ENCODE data around the gene ITPR1.

Gene ITPR1

GRCh38 chr3:4614927-4615326, 121.8 kb downstream of the ITPR1 start:
- Mint-ChIP-seq H3K27ac (no peak overlapping the region), H3K36me3 (ENCODE audit: low read depth) (no peaks in the 10 kb centered on the region), H3K4me3 (no peak overlapping the region), H3K9me3 (no peaks in the 10 kb centered on the region), H3K4me1 (ENCODE audit: low read depth) (no peaks in the 10 kb centered on the region), H3K27me3 (ENCODE audit: low read depth) (no peaks in the 10 kb centered on the region)

DNA sequence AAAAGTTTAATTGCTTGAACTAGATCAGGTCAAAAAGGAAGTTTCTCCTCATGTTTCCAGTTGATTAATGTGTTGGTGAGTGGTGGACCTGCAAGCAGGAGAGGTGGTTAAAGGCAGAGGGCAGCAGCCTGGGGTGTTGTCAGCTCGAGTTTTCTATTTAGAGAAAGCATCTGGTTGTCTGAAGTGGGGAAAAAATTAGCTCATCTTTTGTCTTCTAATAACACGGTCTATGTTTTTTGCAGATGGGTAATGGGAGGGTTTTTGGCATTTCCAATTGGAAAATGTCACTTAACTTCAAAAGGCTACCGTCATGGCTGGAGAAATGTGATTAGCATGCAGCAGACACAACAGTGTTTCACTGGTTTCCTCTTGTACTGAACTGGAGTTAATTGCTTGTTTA, 122.6 kb downstream of the ITPR1 start:
- H3K9me3 Mint-ChIP-seq, result peaks cover 3% of the 10 kb centered on the region
- H3K4me3 Mint-ChIP-seq, result no peak overlapping the region
- H3K36me3 Mint-ChIP-seq (ENCODE audit: low read depth), result no peaks in the 10 kb centered on the region
- no peaks in the 10 kb centered on the region for H3K4me1 Mint-ChIP-seq (ENCODE audit: low read depth)
- H3K27me3 Mint-ChIP-seq (ENCODE audit: low read depth), result no peaks in the 10 kb centered on the region
- no peak overlapping the region for H3K27ac Mint-ChIP-seq

DNA sequence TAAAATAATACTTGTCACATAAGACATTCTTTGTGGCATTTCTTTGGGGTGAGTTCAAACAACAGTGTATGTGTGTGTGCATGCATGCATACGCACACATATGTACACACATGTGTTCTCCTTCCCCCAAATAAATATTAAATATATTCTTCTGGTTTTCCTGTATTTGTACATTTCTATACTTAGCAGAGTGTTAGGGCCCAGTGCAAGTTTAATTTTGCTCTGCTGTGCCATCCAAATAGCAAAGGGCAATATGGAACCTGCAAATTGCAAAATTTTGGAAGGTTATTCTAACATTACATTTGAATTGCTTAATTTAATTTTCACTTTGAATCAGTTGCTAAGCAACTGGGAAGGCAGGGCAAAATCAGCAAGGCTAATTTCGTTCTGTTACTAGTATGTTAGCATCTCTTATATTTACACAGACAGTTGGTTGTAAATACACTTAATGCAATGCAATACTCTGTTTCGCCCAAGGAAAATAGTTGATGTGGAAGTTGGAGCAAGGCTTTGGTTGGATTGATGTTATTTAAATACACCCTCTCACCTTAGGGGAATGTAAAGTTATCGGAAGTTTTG, 130.4 kb downstream of the ITPR1 start:
- peaks cover 13% of the 10 kb centered on the region for H3K36me3 Mint-ChIP-seq (ENCODE audit: low read depth)
- no peaks in the 10 kb centered on the region for H3K4me1 Mint-ChIP-seq (ENCODE audit: low read depth)
- H3K27me3 Mint-ChIP-seq (ENCODE audit: low read depth), result no peaks in the 10 kb centered on the region
- no peak overlapping the region for H3K27ac Mint-ChIP-seq
- H3K4me3 Mint-ChIP-seq, result no peak overlapping the region
- peaks cover 15% of the 10 kb centered on the region for H3K9me3 Mint-ChIP-seq

- no peaks in the 10 kb centered on the region for H3K9me3 Mint-ChIP-seq
- H3K27ac Mint-ChIP-seq, result no peak overlapping the region
- peaks cover 3% of the 10 kb centered on the region for H3K36me3 Mint-ChIP-seq (ENCODE audit: low read depth)
- no peaks in the 10 kb centered on the region for H3K4me1 Mint-ChIP-seq (ENCODE audit: low read depth)
- no peaks in the 10 kb centered on the region for H3K27me3 Mint-ChIP-seq (ENCODE audit: low read depth)
- H3K4me3 Mint-ChIP-seq, result no peak overlapping the region
These were observed 134.7 kb downstream of the ITPR1 start for GRCh38 chr3:4627651-4628375.

- H3K27me3 Mint-ChIP-seq (ENCODE audit: low read depth), result no peaks in the 10 kb centered on the region
- peaks cover 4% of the 10 kb centered on the region for H3K4me1 Mint-ChIP-seq (ENCODE audit: low read depth)
- no peak overlapping the region for H3K27ac Mint-ChIP-seq
- no peaks in the 10 kb centered on the region for H3K9me3 Mint-ChIP-seq
- H3K4me3 Mint-ChIP-seq, result no peak overlapping the region
- no peaks in the 10 kb centered on the region for H3K36me3 Mint-ChIP-seq (ENCODE audit: low read depth)
These were observed 136.2 kb downstream of the ITPR1 start for GRCh38 chr3:4629095-4630007.

- H3K4me1 Mint-ChIP-seq (ENCODE audit: low read depth), result peaks cover 4% of the 10 kb centered on the region
- no peaks in the 10 kb centered on the region for H3K9me3 Mint-ChIP-seq
- H3K36me3 Mint-ChIP-seq (ENCODE audit: low read depth), result no peaks in the 10 kb centered on the region
- no peak overlapping the region for H3K27ac Mint-ChIP-seq
- no peaks in the 10 kb centered on the region for H3K27me3 Mint-ChIP-seq (ENCODE audit: low read depth)
- no peak overlapping the region for H3K4me3 Mint-ChIP-seq
These were observed 140.2 kb downstream of the ITPR1 start for GRCh38 chr3:4633078-4634004.

- H3K4me1 Mint-ChIP-seq (ENCODE audit: low read depth), result peaks cover 4% of the 10 kb centered on the region
- H3K27ac Mint-ChIP-seq, result no peak overlapping the region
- H3K4me3 Mint-ChIP-seq, result no peak overlapping the region
- H3K36me3 Mint-ChIP-seq (ENCODE audit: low read depth), result peaks cover 3% of the 10 kb centered on the region
- H3K27me3 Mint-ChIP-seq (ENCODE audit: low read depth), result no peaks in the 10 kb centered on the region
- H3K9me3 Mint-ChIP-seq, result no peaks in the 10 kb centered on the region
These were observed 141.7 kb downstream of the ITPR1 start for GRCh38 chr3:4634894-4635293.

DNA sequence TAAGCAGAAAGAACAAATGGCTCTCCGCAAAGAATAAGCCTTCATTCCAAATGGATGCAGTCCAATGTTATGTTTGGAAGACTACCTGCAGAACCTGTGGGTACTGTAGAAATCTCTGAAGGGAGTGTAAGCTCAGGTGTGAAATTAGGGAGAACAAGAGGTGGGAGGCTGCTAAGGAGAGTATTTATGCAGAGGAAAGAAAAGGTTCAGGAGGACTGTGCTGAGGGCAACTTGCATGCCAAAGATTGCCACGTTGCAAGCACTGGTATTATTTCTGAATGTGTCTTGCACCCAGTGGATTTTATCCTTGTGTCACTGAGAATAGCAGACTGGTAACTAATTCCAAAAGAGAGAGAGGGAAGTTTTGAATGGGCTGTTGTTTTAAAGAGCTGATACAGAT, 144.1 kb downstream of the ITPR1 start:
- no peak overlapping the region for H3K4me3 Mint-ChIP-seq
- H3K27me3 Mint-ChIP-seq (ENCODE audit: low read depth), result no peaks in the 10 kb centered on the region
- H3K27ac Mint-ChIP-seq, result no peak overlapping the region
- H3K36me3 Mint-ChIP-seq (ENCODE audit: low read depth), result peaks cover 12% of the 10 kb centered on the region
- H3K4me1 Mint-ChIP-seq (ENCODE audit: low read depth), result peaks cover 4% of the 10 kb centered on the region
- H3K9me3 Mint-ChIP-seq, result no peaks in the 10 kb centered on the region

DNA sequence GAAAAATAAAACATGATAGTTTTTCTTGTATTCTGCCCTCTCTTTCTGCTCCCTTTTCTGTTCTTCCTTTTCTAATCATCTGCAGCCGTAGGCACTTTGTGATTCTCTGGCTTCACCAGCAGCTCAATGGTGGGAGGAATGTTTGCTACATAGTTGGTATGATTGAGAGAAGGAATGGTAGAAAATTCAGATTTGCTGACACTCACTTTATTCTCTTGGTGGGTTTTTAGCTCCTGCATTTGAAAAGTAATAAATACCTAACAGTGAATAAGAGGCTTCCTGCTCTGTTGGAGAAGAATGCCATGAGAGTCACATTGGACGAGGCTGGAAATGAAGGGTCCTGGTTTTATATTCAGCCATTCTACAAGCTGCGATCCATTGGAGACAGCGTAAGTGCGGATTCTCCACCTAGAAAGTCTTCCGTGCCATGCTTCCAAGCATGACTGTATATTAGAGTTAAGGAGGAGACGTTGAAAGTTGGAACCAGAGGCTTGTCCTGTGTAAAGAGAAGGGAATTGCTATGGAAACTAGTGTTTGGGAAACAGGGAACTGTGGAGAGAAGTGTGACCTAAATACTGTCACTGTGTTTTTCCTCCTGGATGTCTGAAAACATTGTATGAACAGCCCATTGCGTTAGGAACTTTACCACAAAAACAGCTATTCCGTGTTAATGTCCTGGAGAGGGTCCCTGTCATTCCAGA, 148.9 kb downstream of the ITPR1 start:
- Mint-ChIP-seq H3K4me3 (no peak overlapping the region), H3K9me3 (no peaks in the 10 kb centered on the region), H3K4me1 (ENCODE audit: low read depth) (peaks cover 11% of the 10 kb centered on the region), H3K27me3 (ENCODE audit: low read depth) (no peaks in the 10 kb centered on the region), H3K36me3 (ENCODE audit: low read depth) (peaks cover 28% of the 10 kb centered on the region), H3K27ac (no peak overlapping the region)

- H3K27ac Mint-ChIP-seq, result no peak overlapping the region
- H3K4me1 Mint-ChIP-seq (ENCODE audit: low read depth), result peaks cover 11% of the 10 kb centered on the region
- H3K9me3 Mint-ChIP-seq, result no peaks in the 10 kb centered on the region
- H3K36me3 Mint-ChIP-seq (ENCODE audit: low read depth), result peaks cover 34% of the 10 kb centered on the region
- H3K27me3 Mint-ChIP-seq (ENCODE audit: low read depth), result no peaks in the 10 kb centered on the region
- H3K4me3 Mint-ChIP-seq, result no peak overlapping the region
These were observed 149.5 kb downstream of the ITPR1 start for GRCh38 chr3:4642611-4643010.

DNA sequence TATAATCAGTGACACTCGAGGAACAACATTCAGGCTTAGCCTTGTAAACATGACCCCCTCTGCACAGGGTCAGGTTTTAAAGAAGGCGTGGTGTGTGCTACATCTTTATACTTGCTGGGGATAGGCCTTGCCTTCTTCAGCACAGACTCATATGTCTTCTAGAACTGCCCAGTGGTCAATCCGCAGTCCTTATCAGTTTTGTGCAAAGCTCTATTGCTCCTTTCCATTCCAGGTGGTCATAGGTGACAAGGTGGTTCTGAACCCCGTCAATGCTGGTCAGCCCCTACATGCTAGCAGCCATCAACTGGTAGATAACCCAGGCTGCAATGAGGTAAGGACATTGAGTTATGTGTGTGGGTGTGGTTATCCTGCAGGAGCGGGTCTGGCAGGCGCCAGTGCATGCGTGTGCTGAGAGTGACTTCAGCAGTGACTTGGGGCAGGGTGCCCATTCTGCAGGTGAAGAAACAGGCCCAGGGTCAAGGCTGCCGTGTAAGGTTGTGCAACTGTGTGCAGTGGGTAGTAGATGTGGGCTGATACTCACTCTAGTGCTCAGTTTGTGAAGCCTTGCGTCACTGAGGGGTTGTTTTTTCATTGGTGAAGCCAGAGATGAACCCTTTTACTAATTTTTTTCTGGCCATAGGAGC, 150.9 kb downstream of the ITPR1 start:
- H3K27me3 Mint-ChIP-seq (ENCODE audit: low read depth), result no peaks in the 10 kb centered on the region
- H3K36me3 Mint-ChIP-seq (ENCODE audit: low read depth), result peaks cover 39% of the 10 kb centered on the region
- no peak overlapping the region for H3K27ac Mint-ChIP-seq
- H3K4me3 Mint-ChIP-seq, result no peak overlapping the region
- no peaks in the 10 kb centered on the region for H3K9me3 Mint-ChIP-seq
- peaks cover 11% of the 10 kb centered on the region for H3K4me1 Mint-ChIP-seq (ENCODE audit: low read depth)

DNA sequence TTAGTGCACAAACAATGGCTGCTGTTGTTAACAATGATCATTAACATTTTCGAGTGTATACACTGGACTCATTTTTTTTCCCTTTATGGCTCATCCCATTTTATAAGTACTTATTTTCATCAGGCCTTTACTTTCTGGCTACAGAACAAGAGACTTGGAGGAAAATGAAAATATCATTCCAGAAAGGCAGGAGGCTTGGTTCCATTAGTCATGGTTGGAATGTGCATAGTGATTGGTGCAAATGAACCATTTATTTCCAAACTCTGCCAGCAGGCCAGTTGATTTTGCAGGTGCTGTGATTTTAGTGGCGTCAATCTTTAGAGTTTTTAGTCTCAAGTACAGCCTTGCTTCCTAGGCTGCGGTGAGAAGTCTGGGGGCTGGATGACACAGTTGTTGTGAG, 151.8 kb downstream of the ITPR1 start:
- no peak overlapping the region for H3K4me3 Mint-ChIP-seq
- H3K36me3 Mint-ChIP-seq (ENCODE audit: low read depth), result peaks cover 41% of the 10 kb centered on the region
- no peaks in the 10 kb centered on the region for H3K9me3 Mint-ChIP-seq
- no peak overlapping the region for H3K27ac Mint-ChIP-seq
- peaks cover 11% of the 10 kb centered on the region for H3K4me1 Mint-ChIP-seq (ENCODE audit: low read depth)
- no peaks in the 10 kb centered on the region for H3K27me3 Mint-ChIP-seq (ENCODE audit: low read depth)

DNA sequence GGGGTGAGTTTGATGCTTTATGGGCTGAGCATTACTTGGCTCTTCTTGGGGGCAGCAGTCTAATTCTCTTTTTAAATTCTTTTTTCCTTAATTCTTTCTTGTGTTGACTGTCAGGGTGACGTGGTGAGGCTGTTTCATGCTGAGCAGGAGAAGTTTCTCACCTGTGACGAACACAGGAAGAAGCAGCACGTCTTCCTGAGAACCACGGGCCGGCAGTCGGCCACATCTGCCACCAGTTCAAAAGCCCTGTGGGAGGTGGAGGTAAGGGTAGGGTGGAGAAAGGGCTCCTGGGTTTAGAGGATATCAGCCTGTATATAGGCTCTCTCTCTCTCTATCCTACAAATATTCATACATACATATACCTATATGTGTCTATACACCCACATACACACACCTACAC, 152.3 kb downstream of the ITPR1 start:
- no peak overlapping the region for H3K4me3 Mint-ChIP-seq

More for the DNA sequence above, 152.3 kb downstream of the ITPR1 start:
- no peaks in the 10 kb centered on the region for H3K9me3 Mint-ChIP-seq
- H3K27me3 Mint-ChIP-seq (ENCODE audit: low read depth), result no peaks in the 10 kb centered on the region
- H3K4me1 Mint-ChIP-seq (ENCODE audit: low read depth), result peaks cover 11% of the 10 kb centered on the region
- H3K27ac Mint-ChIP-seq, result no peak overlapping the region
- H3K36me3 Mint-ChIP-seq (ENCODE audit: low read depth), result peaks cover 38% of the 10 kb centered on the region
